Testis (tissue), 2 donors: Measurements from ENCODE around the gene CCL3.

ENCODE experiments used
- POLR2A ChIP-seq: fragments of 450-650 bp; IDR thresholded peaks from one replicate; pipeline ENCODE4 v1.6.1; 2017; ENCODE audit warnings: antibody characterized with exemption, mild to moderate bottlenecking, moderate library complexity
- TF ChIP-seq, protein P1 (sequence below), 3 experiments: fragments of 450-650 bp in 2 of 3; fragments of 200-600 bp in 1 of 3; sonication (generic) in 1 of 3; IDR thresholded peaks; one replicate each; pipeline ENCODE4 v1.5.1; 2016 to 2019; ENCODE audit warnings: antibody characterized with exemption in 3 of 3, mild to moderate bottlenecking in 2 of 3, moderate library complexity in 1 of 3

DNA sequence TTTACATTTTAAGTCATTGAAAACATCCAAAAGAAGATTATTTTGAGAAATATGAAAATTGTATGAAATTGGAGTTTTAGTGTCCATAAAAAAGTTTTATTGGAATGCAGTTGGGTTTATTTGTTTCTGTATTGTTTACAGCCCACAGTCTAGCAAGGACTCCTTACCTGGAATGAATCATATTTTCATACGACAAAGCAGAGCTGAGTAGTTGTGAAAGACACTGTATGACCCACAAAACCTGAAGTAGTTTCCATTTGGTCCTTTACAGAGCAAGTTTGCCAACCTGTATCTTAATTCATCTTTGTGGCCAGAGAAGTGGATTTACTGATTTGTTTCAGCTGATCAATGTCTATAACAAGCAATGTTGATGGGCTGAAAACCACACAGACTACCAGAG, 15.6 kb downstream of the CCL3 start:
- TF ChIP-seq, protein P1, sequence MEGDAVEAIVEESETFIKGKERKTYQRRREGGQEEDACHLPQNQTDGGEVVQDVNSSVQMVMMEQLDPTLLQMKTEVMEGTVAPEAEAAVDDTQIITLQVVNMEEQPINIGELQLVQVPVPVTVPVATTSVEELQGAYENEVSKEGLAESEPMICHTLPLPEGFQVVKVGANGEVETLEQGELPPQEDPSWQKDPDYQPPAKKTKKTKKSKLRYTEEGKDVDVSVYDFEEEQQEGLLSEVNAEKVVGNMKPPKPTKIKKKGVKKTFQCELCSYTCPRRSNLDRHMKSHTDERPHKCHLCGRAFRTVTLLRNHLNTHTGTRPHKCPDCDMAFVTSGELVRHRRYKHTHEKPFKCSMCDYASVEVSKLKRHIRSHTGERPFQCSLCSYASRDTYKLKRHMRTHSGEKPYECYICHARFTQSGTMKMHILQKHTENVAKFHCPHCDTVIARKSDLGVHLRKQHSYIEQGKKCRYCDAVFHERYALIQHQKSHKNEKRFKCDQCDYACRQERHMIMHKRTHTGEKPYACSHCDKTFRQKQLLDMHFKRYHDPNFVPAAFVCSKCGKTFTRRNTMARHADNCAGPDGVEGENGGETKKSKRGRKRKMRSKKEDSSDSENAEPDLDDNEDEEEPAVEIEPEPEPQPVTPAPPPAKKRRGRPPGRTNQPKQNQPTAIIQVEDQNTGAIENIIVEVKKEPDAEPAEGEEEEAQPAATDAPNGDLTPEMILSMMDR (IDR thresholded peaks at IDR 0.05): no peak
- TF ChIP-seq POLR2A: no peak
